Vagina (tissue), 2 donors: ENCODE data around the gene SMARCAL1. TPM values are rescaled to one million over a fixed set of nuclear protein-coding genes. Genes with fewer than 3 reads are reported as not detected.

ENCODE experiments used
- DNase-seq, 2 donors: peaks; one replicate each; pipeline ENCODE4 v3.0.0-alpha.2; 2017; ENCODE audit errors: extremely low spot score in 2 of 2
- H3K27ac ChIP-seq: fragments of 200-600 bp; sonication (generic); one replicate; pipeline ENCODE4 v1.5.1; 2019
- H3K27me3 ChIP-seq: fragments of 200-600 bp; sonication (generic); one replicate; pipeline ENCODE4 v1.5.1; 2019
- H3K36me3 ChIP-seq, 2 donors: fragments of 200-600 bp; sonication (generic); one replicate each; pipeline ENCODE4 v1.5.1; 2017 to 2019
- H3K4me1 ChIP-seq: fragments of 200-600 bp; sonication (generic); one replicate; pipeline ENCODE4 v1.5.1; 2019
- H3K4me3 ChIP-seq, 2 donors: fragments of 200-600 bp; sonication (generic); 1 replicate in 1 of 2; 2 replicates in 1 of 2; pipeline ENCODE4 v1.5.1; 2016 to 2019
- H3K9me3 ChIP-seq: fragments of 200-600 bp; sonication (generic); one replicate; pipeline ENCODE4 v1.5.1; 2019
- POLR2A ChIP-seq, 2 donors: fragments of 450-650 bp; IDR thresholded peaks; one replicate each; pipeline ENCODE4 v1.6.1; 2017; ENCODE audit warnings: antibody characterized with exemption in 2 of 2, mild to moderate bottlenecking in 2 of 2, moderate library complexity in 2 of 2
- POLR2AphosphoS5 ChIP-seq, 2 donors: sonication (generic); formaldehyde crosslinking; IDR thresholded peaks; one replicate each; pipeline ENCODE4 v1.9.0; 2017; ENCODE audit warnings: antibody characterized with exemption in 2 of 2, mild to moderate bottlenecking in 2 of 2, low read depth in 1 of 2; ENCODE audit not compliant: insufficient read depth in 1 of 2
- intact Hi-C: fragments of 100-400 bp; cut with DNase I; formaldehyde crosslinking; loops from one replicate; pipeline ENCODE4 v1.15.1; 2023
- total RNA-seq: library from RNA; depleted of rRNA; stranded (reverse); fragments of >200 nt; gene quantifications from one replicate; pipeline ENCODE4 v1.2.3, GENCODE V29; 2016
- TF ChIP-seq, protein P1 (sequence below), 3 experiments: fragments of 450-650 bp in 2 of 3; fragments of 200-600 bp in 1 of 3; sonication (generic) in 1 of 3; IDR thresholded peaks; one replicate each; pipeline ENCODE4 v1.5.1; 2017 to 2019; ENCODE audit warnings: antibody characterized with exemption in 3 of 3, mild to moderate bottlenecking in 2 of 3, moderate library complexity in 2 of 3

The SMARCAL1 gene
- total RNA-seq, 1 donor from 2014 or later = 36.1 TPM

DNA sequence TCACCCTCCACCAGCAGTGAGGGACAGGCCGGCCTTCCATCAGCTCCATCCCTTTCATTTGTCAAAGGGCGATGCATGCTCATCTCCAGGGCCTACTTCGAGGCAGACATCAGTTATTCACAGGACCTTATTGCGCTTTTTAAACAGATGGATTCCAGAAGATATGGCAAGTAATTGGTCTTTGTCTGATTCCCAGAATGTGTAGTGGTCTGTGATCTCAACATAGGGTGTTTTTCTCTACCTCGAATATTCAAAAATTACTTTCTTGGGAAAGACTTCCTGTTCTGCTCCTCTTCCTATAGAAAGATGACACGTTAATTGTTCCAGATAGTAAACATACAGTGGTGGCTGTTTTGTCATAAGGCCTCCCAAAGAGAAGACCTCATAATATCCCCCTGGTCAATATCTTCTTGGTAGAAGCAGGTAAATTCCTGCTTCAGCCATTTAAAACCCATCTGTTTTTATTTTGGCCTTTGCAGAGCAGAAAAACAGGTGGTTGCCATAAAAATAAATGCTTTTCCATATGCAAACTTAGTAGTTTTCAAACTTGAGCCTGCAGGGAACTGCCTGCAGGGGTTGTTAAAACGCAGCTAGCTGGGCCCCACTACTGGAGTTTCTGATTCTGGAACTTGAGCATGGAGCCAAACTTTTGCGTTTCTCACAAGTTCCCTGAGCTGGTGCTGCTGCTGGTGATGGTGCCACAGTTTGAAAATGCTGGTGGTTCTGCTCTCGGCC, 8.2 kb downstream of the SMARCAL1 start:
- Histone ChIP-seq H3K9me3 (no peaks in the 10 kb centered on the region), H3K27ac (no peak overlapping the region), H3K4me3 (no peak overlapping the region), H3K36me3 (peaks cover 0 to 66% of the 10 kb centered on the region in 2 donors), H3K27me3 (no peaks in the 10 kb centered on the region), H3K4me1 (peaks cover 6% of the 10 kb centered on the region)
- no peak for DNase-seq
- TF ChIP-seq POLR2AphosphoS5 (IDR thresholded peaks at IDR 0.05; ENCODE audit: insufficient read depth in 1 of 2, low read depth in 1 of 2) = no peak
- intact Hi-C loops = no loop called here

DNA sequence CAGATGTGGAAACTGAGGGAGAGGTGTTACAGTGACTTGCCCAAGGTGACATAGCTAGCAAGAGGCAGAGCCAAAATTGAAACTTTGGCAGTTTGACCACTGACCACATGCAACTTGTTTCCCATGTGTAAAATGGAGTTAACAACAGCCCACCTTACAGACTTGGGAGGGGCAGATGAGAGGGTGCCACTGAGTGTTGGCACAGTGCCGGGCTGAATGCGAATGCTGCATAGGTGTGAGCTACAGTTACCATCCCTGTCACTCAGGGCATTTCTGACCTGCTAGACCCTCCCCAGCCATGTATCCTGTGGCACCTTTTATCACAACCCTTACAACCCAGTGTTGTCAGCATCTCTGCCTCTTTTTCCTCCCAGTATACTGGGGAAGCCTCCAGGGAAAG, 10.8 kb downstream of the SMARCAL1 start:
- peaks cover 0 to 57% of the 10 kb centered on the region in 2 donors for H3K36me3 ChIP-seq
- H3K27me3 ChIP-seq = no peaks in the 10 kb centered on the region
- intact Hi-C loops = no loop called here

DNA sequence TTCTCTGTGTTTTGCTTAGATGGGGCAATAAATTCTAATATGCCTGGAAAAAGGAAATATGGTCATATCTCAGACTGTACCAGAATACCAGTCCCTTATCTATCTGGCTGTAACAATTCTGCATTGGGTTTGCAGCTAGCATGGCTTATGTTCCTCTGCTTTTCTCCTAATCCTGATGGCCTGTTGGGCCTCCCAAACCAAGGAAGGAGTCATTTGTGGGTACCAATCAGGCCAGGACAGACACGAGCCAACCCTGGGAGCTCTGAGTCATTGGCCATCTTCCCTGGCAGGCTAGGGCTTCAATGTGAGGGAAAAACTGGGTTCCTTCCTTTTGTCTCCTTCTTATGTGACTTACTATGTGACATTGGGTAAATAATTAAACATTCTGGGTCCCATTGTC, 12.0 kb downstream of the SMARCAL1 start:
- Histone ChIP-seq H3K4me3 (no peak overlapping the region), H3K9me3 (no peaks in the 10 kb centered on the region), H3K27me3 (no peaks in the 10 kb centered on the region), H3K36me3 (peaks cover 4 to 69% of the 10 kb centered on the region in 2 donors), H3K27ac (no peak overlapping the region), H3K4me1 (no peaks in the 10 kb centered on the region)
- intact Hi-C loops = no loop called here
- TF ChIP-seq POLR2A (IDR thresholded peaks at IDR 0.05) (no peak), POLR2AphosphoS5 (IDR thresholded peaks at IDR 0.05; ENCODE audit: insufficient read depth in 1 of 2, low read depth in 1 of 2) (no peak)
- TF ChIP-seq, protein P1, sequence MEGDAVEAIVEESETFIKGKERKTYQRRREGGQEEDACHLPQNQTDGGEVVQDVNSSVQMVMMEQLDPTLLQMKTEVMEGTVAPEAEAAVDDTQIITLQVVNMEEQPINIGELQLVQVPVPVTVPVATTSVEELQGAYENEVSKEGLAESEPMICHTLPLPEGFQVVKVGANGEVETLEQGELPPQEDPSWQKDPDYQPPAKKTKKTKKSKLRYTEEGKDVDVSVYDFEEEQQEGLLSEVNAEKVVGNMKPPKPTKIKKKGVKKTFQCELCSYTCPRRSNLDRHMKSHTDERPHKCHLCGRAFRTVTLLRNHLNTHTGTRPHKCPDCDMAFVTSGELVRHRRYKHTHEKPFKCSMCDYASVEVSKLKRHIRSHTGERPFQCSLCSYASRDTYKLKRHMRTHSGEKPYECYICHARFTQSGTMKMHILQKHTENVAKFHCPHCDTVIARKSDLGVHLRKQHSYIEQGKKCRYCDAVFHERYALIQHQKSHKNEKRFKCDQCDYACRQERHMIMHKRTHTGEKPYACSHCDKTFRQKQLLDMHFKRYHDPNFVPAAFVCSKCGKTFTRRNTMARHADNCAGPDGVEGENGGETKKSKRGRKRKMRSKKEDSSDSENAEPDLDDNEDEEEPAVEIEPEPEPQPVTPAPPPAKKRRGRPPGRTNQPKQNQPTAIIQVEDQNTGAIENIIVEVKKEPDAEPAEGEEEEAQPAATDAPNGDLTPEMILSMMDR (IDR thresholded peaks at IDR 0.05) = no peak
- no peak for DNase-seq

More for the DNA sequence above, 10.8 kb downstream of the SMARCAL1 start:
- TF ChIP-seq, protein P1 (IDR thresholded peaks at IDR 0.05) = no peak
- TF ChIP-seq POLR2AphosphoS5 (IDR thresholded peaks at IDR 0.05; ENCODE audit: insufficient read depth in 1 of 2, low read depth in 1 of 2) = no peak
- TF ChIP-seq POLR2A (IDR thresholded peaks at IDR 0.05) = no peak
- no peak overlapping the region for H3K4me3 ChIP-seq
- DNase-seq = no peak
- peaks cover 6% of the 10 kb centered on the region for H3K4me1 ChIP-seq
- no peaks in the 10 kb centered on the region for H3K9me3 ChIP-seq
- no peak overlapping the region for H3K27ac ChIP-seq

DNA sequence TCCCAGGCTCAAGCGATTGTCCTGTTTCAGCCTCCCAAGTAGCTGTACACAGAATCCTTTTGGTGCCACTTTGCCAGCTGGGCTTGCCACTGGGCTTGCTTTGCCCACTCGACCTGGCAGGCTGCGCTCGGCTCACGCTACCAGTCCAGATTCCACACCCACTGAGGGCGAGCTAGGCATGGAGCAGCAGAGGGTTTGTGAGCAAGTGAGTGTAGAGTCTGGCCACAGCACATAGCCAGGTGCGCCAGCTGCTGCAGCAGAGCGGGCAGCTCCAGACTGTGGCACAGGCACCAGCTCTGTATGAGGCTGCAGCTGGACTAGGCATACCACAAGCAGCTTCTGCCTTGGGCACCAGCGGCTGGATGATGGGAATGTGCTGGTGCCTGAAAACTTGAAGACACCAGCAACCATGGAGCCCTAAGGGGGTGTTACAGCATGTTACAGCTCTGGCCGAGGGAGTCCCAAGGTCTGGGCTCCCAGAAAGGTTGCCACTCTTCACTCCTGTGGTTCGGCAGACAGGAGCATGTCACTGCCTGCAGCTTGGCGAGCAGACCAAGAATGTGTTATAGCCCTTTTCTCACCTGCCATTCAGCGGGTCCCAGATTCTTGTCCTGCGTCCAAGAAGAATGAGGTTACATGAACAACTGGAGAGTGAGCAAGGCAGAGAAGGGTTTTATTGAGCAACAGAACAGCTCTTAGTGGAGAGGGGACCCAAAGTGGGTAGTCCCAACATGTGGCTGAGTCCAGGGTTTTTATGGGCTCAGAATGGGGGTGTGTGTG, 12.9 kb downstream of the SMARCAL1 start:
- TF ChIP-seq POLR2A (IDR thresholded peaks at IDR 0.05) (no peak), POLR2AphosphoS5 (IDR thresholded peaks at IDR 0.05; ENCODE audit: insufficient read depth in 1 of 2, low read depth in 1 of 2) (no peak)
- TF ChIP-seq, protein P1 (IDR thresholded peaks at IDR 0.05) = no peak
- H3K9me3 ChIP-seq = no peaks in the 10 kb centered on the region
- no peaks in the 10 kb centered on the region for H3K4me1 ChIP-seq
- H3K4me3 ChIP-seq = no peak overlapping the region
- no peak for DNase-seq
- H3K36me3 ChIP-seq = peaks cover 10 to 74% of the 10 kb centered on the region in 2 donors
- no peak overlapping the region for H3K27ac ChIP-seq
- no peaks in the 10 kb centered on the region for H3K27me3 ChIP-seq
- intact Hi-C loops = no loop called here

DNA sequence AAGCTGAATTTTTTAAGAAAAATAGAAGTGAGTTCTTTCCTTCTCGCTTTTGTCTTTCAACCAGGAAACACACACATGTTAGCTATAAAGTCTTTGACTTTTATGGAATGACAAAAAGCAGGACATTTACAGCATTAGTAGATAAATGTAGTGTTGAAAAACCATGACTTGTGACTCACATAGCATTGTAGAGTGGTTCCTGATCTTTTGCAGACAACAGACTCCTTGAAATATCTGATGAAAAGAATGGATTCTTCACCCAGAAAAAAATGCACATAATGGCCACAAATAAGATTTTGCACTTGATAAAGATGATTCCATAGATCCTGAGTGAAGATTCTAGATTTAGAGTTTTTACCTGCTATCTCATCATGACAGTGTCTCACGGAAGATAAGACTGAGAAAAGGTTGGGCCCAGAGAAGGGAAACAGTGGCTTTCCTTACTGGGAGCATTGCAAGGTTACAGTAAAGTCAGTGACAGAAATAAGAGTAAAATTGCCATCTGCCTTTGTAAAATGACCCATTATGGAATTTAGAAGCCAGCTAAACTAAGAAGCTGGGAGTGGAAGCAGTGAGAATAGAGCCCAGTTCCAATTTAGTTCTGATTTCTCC, 14.0 kb downstream of the SMARCAL1 start:
- TF ChIP-seq, protein P1 (IDR thresholded peaks at IDR 0.05) = no peak
- TF ChIP-seq POLR2A (IDR thresholded peaks at IDR 0.05) = no peak
- TF ChIP-seq POLR2AphosphoS5 (IDR thresholded peaks at IDR 0.05; ENCODE audit: insufficient read depth in 1 of 2, low read depth in 1 of 2) = no peak
- H3K27ac ChIP-seq = no peak overlapping the region
- no peaks in the 10 kb centered on the region for H3K4me1 ChIP-seq
- no peak for DNase-seq
- intact Hi-C loops = no loop called here
- peaks cover 10 to 71% of the 10 kb centered on the region in 2 donors for H3K36me3 ChIP-seq
- H3K4me3 ChIP-seq = no peak overlapping the region
- no peaks in the 10 kb centered on the region for H3K9me3 ChIP-seq
- no peaks in the 10 kb centered on the region for H3K27me3 ChIP-seq
